ENCODE measurements around the gene PLEKHG4. TPM values are rescaled to one million over a fixed set of nuclear protein-coding genes. Genes with fewer than 3 reads are reported as not detected.

The PLEKHG4 gene
- total and polyA plus RNA-seq, 9 of the 15 experiments (the other 6 are each of a cell fraction or from before 2014, with no cell fraction given) = 3.7 to 36.8 (median 17.9) TPM

GRCh38 chr16:67311607-67312488 lies 32.5 kb downstream of the PLEKHG4 start (continued):
- TF ChIP-seq FOXM1 (IDR thresholded peaks at IDR 0.05; ENCODE audit: low read depth) (no peak), FOXM1 (CRISPR knock-in tag; IDR thresholded peaks at IDR 0.05; ENCODE audit: low read depth) (no peak), RBM25 (IDR thresholded peaks at IDR 0.05; ENCODE audit: low read depth, low read length, severe bottlenecking) (no peak), ZNF41 (CRISPR knock-in tag; conservative IDR thresholded peaks at IDR 0.05) (no peak), CTBP1 (IDR thresholded peaks at IDR 0.05; ENCODE audit: borderline replicate concordance) (0 out of 2 replicates have a peak, but pooled peaks have one; percentile 25), POLR2AphosphoS5 (IDR thresholded peaks at IDR 0.05; ENCODE audit: control insufficient read depth, insufficient read depth, low read depth, low read length) (no peak), HNRNPUL1 (IDR thresholded peaks at IDR 0.05; ENCODE audit: low read length) (no peak), KAT8 (IDR thresholded peaks at IDR 0.05; ENCODE audit: low read depth) (no peak), NCOA6 (IDR thresholded peaks at IDR 0.05) (no peak), ZEB2 (IDR thresholded peaks at IDR 0.05) (no peak; the same call in 1 of the 2 replicates), ELK3 (CRISPR knock-in tag; IDR thresholded peaks at IDR 0.05) (no peak), ZBTB8A (IDR thresholded peaks at IDR 0.05; ENCODE audit: partially characterized antibody) (no peak), FOXA3 (CRISPR knock-in tag; conservative IDR thresholded peaks at IDR 0.05 in 1 of 2, IDR thresholded peaks at IDR 0.05 in 1 of 2) (no peak)
- TF ChIP-seq, protein P1, sequence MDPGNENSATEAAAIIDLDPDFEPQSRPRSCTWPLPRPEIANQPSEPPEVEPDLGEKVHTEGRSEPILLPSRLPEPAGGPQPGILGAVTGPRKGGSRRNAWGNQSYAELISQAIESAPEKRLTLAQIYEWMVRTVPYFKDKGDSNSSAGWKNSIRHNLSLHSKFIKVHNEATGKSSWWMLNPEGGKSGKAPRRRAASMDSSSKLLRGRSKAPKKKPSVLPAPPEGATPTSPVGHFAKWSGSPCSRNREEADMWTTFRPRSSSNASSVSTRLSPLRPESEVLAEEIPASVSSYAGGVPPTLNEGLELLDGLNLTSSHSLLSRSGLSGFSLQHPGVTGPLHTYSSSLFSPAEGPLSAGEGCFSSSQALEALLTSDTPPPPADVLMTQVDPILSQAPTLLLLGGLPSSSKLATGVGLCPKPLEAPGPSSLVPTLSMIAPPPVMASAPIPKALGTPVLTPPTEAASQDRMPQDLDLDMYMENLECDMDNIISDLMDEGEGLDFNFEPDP (CRISPR knock-in tag; IDR thresholded peaks at IDR 0.05) = no peak
- TF ChIP-seq, protein P2, sequence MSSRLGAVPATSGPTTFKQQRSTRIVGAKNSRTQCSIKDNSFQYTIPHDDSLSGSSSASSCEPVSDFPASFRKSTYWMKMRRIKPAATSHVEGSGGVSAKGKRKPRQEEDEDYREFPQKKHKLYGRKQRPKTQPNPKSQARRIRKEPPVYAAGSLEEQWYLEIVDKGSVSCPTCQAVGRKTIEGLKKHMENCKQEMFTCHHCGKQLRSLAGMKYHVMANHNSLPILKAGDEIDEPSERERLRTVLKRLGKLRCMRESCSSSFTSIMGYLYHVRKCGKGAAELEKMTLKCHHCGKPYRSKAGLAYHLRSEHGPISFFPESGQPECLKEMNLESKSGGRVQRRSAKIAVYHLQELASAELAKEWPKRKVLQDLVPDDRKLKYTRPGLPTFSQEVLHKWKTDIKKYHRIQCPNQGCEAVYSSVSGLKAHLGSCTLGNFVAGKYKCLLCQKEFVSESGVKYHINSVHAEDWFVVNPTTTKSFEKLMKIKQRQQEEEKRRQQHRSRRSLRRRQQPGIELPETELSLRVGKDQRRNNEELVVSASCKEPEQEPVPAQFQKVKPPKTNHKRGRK (tag; IDR thresholded peaks at IDR 0.05) = no peak
- TF ChIP-seq, protein P3, sequence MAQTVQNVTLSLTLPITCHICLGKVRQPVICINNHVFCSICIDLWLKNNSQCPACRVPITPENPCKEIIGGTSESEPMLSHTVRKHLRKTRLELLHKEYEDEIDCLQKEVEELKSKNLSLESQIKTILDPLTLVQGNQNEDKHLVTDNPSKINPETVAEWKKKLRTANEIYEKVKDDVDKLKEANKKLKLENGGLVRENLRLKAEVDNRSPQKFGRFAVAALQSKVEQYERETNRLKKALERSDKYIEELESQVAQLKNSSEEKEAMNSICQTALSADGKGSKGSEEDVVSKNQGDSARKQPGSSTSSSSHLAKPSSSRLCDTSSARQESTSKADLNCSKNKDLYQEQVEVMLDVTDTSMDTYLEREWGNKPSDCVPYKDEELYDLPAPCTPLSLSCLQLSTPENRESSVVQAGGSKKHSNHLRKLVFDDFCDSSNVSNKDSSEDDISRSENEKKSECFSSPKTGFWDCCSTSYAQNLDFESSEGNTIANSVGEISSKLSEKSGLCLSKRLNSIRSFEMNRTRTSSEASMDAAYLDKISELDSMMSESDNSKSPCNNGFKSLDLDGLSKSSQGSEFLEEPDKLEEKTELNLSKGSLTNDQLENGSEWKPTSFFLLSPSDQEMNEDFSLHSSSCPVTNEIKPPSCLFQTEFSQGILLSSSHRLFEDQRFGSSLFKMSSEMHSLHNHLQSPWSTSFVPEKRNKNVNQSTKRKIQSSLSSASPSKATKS (CRISPR knock-in tag; IDR thresholded peaks at IDR 0.05) = no peak
